GM18867 (cell line): ENCODE measurements around the gene SOX6.

Experiments used
- ATAC-seq: cut with Tn5 transposase; IDR thresholded peaks from one replicate; pipeline ENCODE4 v1.9.1; 2021; ENCODE audit warnings: mild to moderate bottlenecking, moderate library complexity; ENCODE audit not compliant: unreplicated experiment

Gene SOX6

GRCh38 chr11:16278979-16279378, 77.4 kb downstream of the SOX6 start:
- ATAC-seq, result no peak

- ATAC-seq, result no peak
Measured at GRCh38 chr11:16278273-16278672, 78.1 kb downstream of the SOX6 start.

- ATAC-seq, result no peak
Measured at GRCh38 chr11:16276251-16276650, 80.1 kb downstream of the SOX6 start.

GRCh38 chr11:16271258-16271657, 85.1 kb downstream of the SOX6 start:
- no peak for ATAC-seq

GRCh38 chr11:16266021-16266420, 90.3 kb downstream of the SOX6 start:
- ATAC-seq, result no peak

- no peak for ATAC-seq
Measured at GRCh38 chr11:16265022-16265421, 91.3 kb downstream of the SOX6 start.

- peak; percentile 27 for ATAC-seq
Measured at GRCh38 chr11:16262645-16262955, 93.7 kb downstream of the SOX6 start.

- peak; percentile 96 for ATAC-seq
Measured at GRCh38 chr11:16261836-16262644, 94.3 kb downstream of the SOX6 start.

GRCh38 chr11:16252373-16252772, 104.0 kb downstream of the SOX6 start:
- no peak for ATAC-seq

GRCh38 chr11:16248248-16248647, 108.1 kb downstream of the SOX6 start:
- ATAC-seq, result no peak

- ATAC-seq, result peak; percentile 95
Measured at GRCh38 chr11:16242806-16243205, 113.5 kb downstream of the SOX6 start.

- ATAC-seq, result no peak
Measured at GRCh38 chr11:16240687-16241086, 115.7 kb downstream of the SOX6 start.

GRCh38 chr11:16239141-16240105, 116.9 kb downstream of the SOX6 start:
- no peak for ATAC-seq

- ATAC-seq, result peak; percentile 47
Measured at GRCh38 chr11:16226245-16226644, 130.1 kb downstream of the SOX6 start.

- ATAC-seq, result peak; percentile 59
Measured at GRCh38 chr11:16225623-16226022, 130.7 kb downstream of the SOX6 start.

GRCh38 chr11:16223558-16223957, 132.8 kb downstream of the SOX6 start:
- ATAC-seq, result no peak

- no peak for ATAC-seq
Measured at GRCh38 chr11:16217631-16218030, 138.7 kb downstream of the SOX6 start.

GRCh38 chr11:16216831-16217230, 139.5 kb downstream of the SOX6 start:
- no peak for ATAC-seq

- no peak for ATAC-seq
Measured at GRCh38 chr11:16215352-16215751, 141.0 kb downstream of the SOX6 start.

- ATAC-seq, result no peak
Measured at GRCh38 chr11:16211407-16211806, 144.9 kb downstream of the SOX6 start.

- ATAC-seq, result no peak
Measured at GRCh38 chr11:16204261-16204660, 152.1 kb downstream of the SOX6 start.

GRCh38 chr11:16195651-16196050, 160.7 kb downstream of the SOX6 start:
- ATAC-seq, result no peak
